HCT116 (cell line): Measurements from ENCODE around the gene RABL6. TPM values are rescaled to one million over a fixed set of nuclear protein-coding genes. Genes with fewer than 3 reads are reported as not detected.

Experiments used
- microRNA-seq: library from miRNA; unstranded; fragments of <30 nt; microRNA quantifications from one replicate; pipeline ENCODE4, GENCODE V29; 2016; ENCODE audit warnings: borderline number of aligned reads
- total RNA-seq: library from RNA; stranded (reverse); gene quantifications from one replicate; pipeline ENCODE4 v1.2.1, GENCODE V29; 2021; ENCODE audit not compliant: unreplicated experiment

Gene RABL6
- total RNA-seq, 1 experiment from 2014 or later: 98.6 TPM

Small RNAs within 50 kb of the gene (microRNA-seq; reads per million reads assigned to microRNA genes)
- gene MIR4292 (not detected), gene MIR4479 (2.4 reads per million)

Other genes with a start within 250 kb of the RABL6 start
- 82.0 TPM for gene EGFL7, start 145.0 kb upstream of the RABL6 start, total RNA-seq
- gene AGPAT2, start 120.5 kb upstream of the RABL6 start, total RNA-seq: 86.0 TPM
- gene DIPK1B, start 95.4 kb upstream of the RABL6 start, total RNA-seq: 15.6 TPM
- not detected for gene LCN10, start 65.0 kb upstream of the RABL6 start, total RNA-seq
- gene LCN6, start 59.4 kb upstream of the RABL6 start, total RNA-seq: not detected
- gene LCN8, start 49.7 kb upstream of the RABL6 start, total RNA-seq: not detected
- 0.76 TPM for gene LCN15, start 43.4 kb upstream of the RABL6 start, total RNA-seq
- gene TMEM141, start 16.6 kb upstream of the RABL6 start, total RNA-seq: 73.6 TPM
- 2.8 TPM for gene CCDC183, start 11.6 kb upstream of the RABL6 start, total RNA-seq
- 7.1 TPM for gene AJM1, start 34.5 kb downstream of the RABL6 start, total RNA-seq
- 148 TPM for gene PHPT1, start 41.5 kb downstream of the RABL6 start, total RNA-seq
- gene MAMDC4, start 44.4 kb downstream of the RABL6 start, total RNA-seq: 17.3 TPM
- 311 TPM for gene EDF1, start 58.4 kb downstream of the RABL6 start, total RNA-seq
- gene TRAF2, start 78.6 kb downstream of the RABL6 start, total RNA-seq: 28.4 TPM
- gene FBXW5, start 136.8 kb downstream of the RABL6 start, total RNA-seq: 88.0 TPM
- gene C8G, start 137.3 kb downstream of the RABL6 start, total RNA-seq: 2.1 TPM
- 4.2 TPM for gene LCN12, start 144.3 kb downstream of the RABL6 start, total RNA-seq
- gene PTGDS, start 169.6 kb downstream of the RABL6 start, total RNA-seq: 3.1 TPM
- gene LCNL1, start 175.0 kb downstream of the RABL6 start, total RNA-seq: 0.44 TPM
- 89.0 TPM for gene PAXX, start 184.5 kb downstream of the RABL6 start, total RNA-seq
- gene CLIC3, start 188.6 kb downstream of the RABL6 start, total RNA-seq: 8.4 TPM
- gene ABCA2, start 220.3 kb downstream of the RABL6 start, total RNA-seq: 114 TPM
- not detected for gene FUT7, start 224.1 kb downstream of the RABL6 start, total RNA-seq
- gene NPDC1, start 238.2 kb downstream of the RABL6 start, total RNA-seq: 98.8 TPM
- gene ENTPD2, start 246.1 kb downstream of the RABL6 start, total RNA-seq: 32.5 TPM